HEK293T (cell line): ENCODE data around the gene SRGAP1.

Experiments
- BHLHE40 ChIP-seq: fragments of 450-650 bp; IDR thresholded peaks from 2 replicates; pipeline ENCODE4 v1.6.1; 2016; ENCODE audit warnings: mild to moderate bottlenecking, moderate library complexity, borderline replicate concordance
- ELF4 ChIP-seq: fragments of 450-650 bp; IDR thresholded peaks from 2 replicates; pipeline ENCODE4 v1.6.1; 2017; ENCODE audit warnings: antibody characterized with exemption
- FOXA1 ChIP-seq: fragments of 450-650 bp; IDR thresholded peaks from 2 replicates; pipeline ENCODE4 v1.6.1; 2016; ENCODE audit warnings: mild to moderate bottlenecking
- FOXK2 ChIP-seq: fragments of 450-650 bp; IDR thresholded peaks from 2 replicates; pipeline ENCODE4 v1.6.1; 2016; ENCODE audit warnings: mild to moderate bottlenecking
- HDGF ChIP-seq: fragments of 450-650 bp; IDR thresholded peaks from 2 replicates; pipeline ENCODE4 v1.6.1; 2017; ENCODE audit warnings: antibody characterized with exemption, borderline replicate concordance
- NFRKB ChIP-seq: fragments of 450-650 bp; IDR thresholded peaks from 2 replicates; pipeline ENCODE4 v1.6.1; 2016; ENCODE audit warnings: mild to moderate bottlenecking, moderate library complexity
- SP1 ChIP-seq: fragments of 450-650 bp; IDR thresholded peaks from 2 replicates; pipeline ENCODE4 v1.6.1; 2017
- SUZ12 ChIP-seq: fragments of 450-650 bp; IDR thresholded peaks from 2 replicates; pipeline ENCODE4 v1.6.1; 2016; ENCODE audit warnings: mild to moderate bottlenecking
- ZNF384 ChIP-seq: fragments of 450-650 bp; IDR thresholded peaks from 2 replicates; pipeline ENCODE4 v1.6.1; 2016

DNA sequence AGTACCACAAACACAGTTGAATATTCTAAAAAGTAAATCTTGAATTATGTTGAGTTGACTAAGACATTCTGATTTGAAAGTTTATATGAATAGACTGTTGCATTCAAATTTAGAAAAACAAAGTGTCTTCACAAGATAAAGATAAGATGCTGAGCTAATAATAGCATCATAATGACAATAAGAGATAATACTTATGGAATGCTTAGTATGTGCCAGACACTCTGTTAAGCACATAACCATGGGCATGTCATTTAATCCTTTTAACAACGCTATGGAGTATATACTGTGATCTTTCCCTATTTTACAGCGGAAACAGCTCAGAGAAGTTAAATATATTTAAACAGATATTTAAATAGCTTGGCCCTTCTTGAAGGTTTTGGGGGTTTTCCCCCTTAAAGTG, 163.4 kb downstream of the SRGAP1 start:
- TF ChIP-seq NFRKB: no peak
- no peak for TF ChIP-seq FOXA1
- no peak for TF ChIP-seq BHLHE40
- no peak for TF ChIP-seq FOXK2
- no peak for TF ChIP-seq ZNF384
- no peak for TF ChIP-seq SUZ12
- TF ChIP-seq HDGF: no peak
- TF ChIP-seq ELF4: no peak
- no peak for TF ChIP-seq SP1
